Measurements from ENCODE around the gene OTX1. TPM values are rescaled to one million over a fixed set of nuclear protein-coding genes. Genes with fewer than 3 reads are reported as not detected.

The OTX1 gene
- total RNA-seq, 1 donor: not detected

DNA sequence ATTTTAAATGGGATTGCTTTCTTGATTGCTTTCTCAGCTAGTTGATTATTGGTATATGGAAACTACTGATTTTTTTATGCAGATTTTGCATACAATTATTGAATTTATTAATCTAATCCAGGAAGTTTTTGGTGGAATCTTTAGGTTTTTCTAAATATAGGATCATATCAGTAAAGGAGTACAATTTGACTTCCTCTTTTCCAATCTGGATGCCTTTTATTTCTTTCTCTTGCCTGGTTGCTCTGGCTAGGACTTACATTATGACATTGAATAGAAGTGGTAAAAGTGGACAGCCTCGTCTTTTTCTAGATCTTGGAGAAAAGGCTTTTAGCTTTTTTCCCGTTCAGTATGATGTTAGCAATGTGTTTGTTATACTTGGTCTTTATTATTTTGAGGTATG is 51.3 kb downstream of the OTX1 start:
- H3K27ac ChIP-seq (ENCODE audit: low read depth, low read length): no peak overlapping the region
- TF ChIP-seq, protein P1, sequence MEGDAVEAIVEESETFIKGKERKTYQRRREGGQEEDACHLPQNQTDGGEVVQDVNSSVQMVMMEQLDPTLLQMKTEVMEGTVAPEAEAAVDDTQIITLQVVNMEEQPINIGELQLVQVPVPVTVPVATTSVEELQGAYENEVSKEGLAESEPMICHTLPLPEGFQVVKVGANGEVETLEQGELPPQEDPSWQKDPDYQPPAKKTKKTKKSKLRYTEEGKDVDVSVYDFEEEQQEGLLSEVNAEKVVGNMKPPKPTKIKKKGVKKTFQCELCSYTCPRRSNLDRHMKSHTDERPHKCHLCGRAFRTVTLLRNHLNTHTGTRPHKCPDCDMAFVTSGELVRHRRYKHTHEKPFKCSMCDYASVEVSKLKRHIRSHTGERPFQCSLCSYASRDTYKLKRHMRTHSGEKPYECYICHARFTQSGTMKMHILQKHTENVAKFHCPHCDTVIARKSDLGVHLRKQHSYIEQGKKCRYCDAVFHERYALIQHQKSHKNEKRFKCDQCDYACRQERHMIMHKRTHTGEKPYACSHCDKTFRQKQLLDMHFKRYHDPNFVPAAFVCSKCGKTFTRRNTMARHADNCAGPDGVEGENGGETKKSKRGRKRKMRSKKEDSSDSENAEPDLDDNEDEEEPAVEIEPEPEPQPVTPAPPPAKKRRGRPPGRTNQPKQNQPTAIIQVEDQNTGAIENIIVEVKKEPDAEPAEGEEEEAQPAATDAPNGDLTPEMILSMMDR (IDR thresholded peaks at IDR 0.05; ENCODE audit: extremely low read depth, low read depth, low read length): no peak
- no peaks in the 10 kb centered on the region for H3K9me3 ChIP-seq (ENCODE audit: low read depth, low read length)
- no peaks in the 10 kb centered on the region for H3K79me2 ChIP-seq (ENCODE audit: insufficient read depth, low read length)
- no peak overlapping the region for H3K4me2 ChIP-seq (ENCODE audit: insufficient read depth, low read length)
- H3K4me3 ChIP-seq (ENCODE audit: insufficient read depth, low read length): no peak overlapping the region
- no peak overlapping the region for H2AFZ ChIP-seq (ENCODE audit: low read length)
- DNase-seq (ENCODE audit: insufficient read length, low spot score, missing footprints): no peak
- H3K36me3 ChIP-seq (ENCODE audit: insufficient read depth, low read length): no peaks in the 10 kb centered on the region
- no peaks in the 10 kb centered on the region for H3K27me3 ChIP-seq (ENCODE audit: insufficient read depth, low read length)
- H4K20me1 ChIP-seq (ENCODE audit: insufficient read depth, low read length): no peaks in the 10 kb centered on the region
- no peaks in the 10 kb centered on the region for H3K4me1 ChIP-seq (ENCODE audit: insufficient read depth, low read length)

DNA sequence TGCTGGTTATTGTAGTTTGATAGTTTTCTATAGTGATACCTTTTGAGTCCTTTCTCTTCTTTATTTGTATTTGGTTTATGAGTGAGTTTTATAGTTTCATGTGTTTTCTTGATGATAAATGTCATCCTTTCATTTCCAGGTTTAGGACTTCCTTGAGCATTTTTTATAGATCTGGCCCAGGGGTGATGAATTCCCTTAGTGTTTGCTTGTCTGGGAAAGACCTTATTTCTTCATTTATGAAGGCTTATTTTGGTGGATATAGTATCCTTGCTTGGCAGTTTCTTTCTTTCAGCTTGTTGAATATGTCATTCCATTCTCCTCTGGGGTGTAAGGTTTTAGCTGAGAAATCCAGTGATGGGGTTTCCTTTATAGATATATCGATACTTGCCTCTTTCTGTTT is 53.9 kb downstream of the OTX1 start:
- H3K27ac ChIP-seq (ENCODE audit: low read depth, low read length): no peak overlapping the region
- DNase-seq (ENCODE audit: insufficient read length, low spot score, missing footprints): no peak
- no peak overlapping the region for H3K4me2 ChIP-seq (ENCODE audit: insufficient read depth, low read length)

More for the DNA sequence above, 53.9 kb downstream of the OTX1 start:
- H3K79me2 ChIP-seq (ENCODE audit: insufficient read depth, low read length): no peaks in the 10 kb centered on the region
- no peaks in the 10 kb centered on the region for H3K27me3 ChIP-seq (ENCODE audit: insufficient read depth, low read length)
- no peak overlapping the region for H2AFZ ChIP-seq (ENCODE audit: low read length)
- no peaks in the 10 kb centered on the region for H3K9me3 ChIP-seq (ENCODE audit: low read depth, low read length)
- H3K4me1 ChIP-seq (ENCODE audit: insufficient read depth, low read length): no peaks in the 10 kb centered on the region
- no peaks in the 10 kb centered on the region for H4K20me1 ChIP-seq (ENCODE audit: insufficient read depth, low read length)
- H3K36me3 ChIP-seq (ENCODE audit: insufficient read depth, low read length): no peaks in the 10 kb centered on the region
- TF ChIP-seq, protein P1 (IDR thresholded peaks at IDR 0.05; ENCODE audit: extremely low read depth, low read depth, low read length): no peak
- H3K4me3 ChIP-seq (ENCODE audit: insufficient read depth, low read length): no peak overlapping the region

Data from osteoblast (primary cell).